C4-2B (cell line): ENCODE measurements around the gene CCDC90B.

ENCODE experiments used
- ZFX ChIP-seq: fragments of 450-650 bp; IDR thresholded peaks from 2 replicates; pipeline ENCODE4 v1.6.1; 2017
- TF ChIP-seq, protein P1 (sequence below): fragments of 450-650 bp; conservative IDR thresholded peaks from 2 replicates; pipeline ENCODE4 v1.5.1; 2017; ENCODE audit warnings: mild to moderate bottlenecking

DNA sequence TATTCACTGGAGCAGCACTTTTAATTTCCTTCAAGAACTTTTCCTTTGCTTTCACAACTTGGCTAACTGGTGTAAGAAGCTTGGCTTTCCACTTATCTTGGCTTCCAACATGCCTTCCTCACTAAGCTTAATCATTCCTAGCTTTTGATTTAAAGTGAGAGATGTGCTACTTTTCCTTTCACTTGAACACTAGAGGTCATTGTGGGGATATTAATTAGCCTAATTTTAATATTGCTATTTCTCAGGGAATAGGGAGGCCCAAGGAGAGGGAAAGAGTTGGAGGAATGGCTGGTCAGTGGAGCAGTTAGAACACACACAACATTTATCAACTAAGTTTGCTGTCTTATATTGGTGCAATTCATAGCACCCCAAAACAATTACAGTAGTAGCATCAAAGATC lies 24.6 kb upstream of the CCDC90B start:
- TF ChIP-seq, protein P1, sequence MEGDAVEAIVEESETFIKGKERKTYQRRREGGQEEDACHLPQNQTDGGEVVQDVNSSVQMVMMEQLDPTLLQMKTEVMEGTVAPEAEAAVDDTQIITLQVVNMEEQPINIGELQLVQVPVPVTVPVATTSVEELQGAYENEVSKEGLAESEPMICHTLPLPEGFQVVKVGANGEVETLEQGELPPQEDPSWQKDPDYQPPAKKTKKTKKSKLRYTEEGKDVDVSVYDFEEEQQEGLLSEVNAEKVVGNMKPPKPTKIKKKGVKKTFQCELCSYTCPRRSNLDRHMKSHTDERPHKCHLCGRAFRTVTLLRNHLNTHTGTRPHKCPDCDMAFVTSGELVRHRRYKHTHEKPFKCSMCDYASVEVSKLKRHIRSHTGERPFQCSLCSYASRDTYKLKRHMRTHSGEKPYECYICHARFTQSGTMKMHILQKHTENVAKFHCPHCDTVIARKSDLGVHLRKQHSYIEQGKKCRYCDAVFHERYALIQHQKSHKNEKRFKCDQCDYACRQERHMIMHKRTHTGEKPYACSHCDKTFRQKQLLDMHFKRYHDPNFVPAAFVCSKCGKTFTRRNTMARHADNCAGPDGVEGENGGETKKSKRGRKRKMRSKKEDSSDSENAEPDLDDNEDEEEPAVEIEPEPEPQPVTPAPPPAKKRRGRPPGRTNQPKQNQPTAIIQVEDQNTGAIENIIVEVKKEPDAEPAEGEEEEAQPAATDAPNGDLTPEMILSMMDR, result peak; percentile 47
- no peak for TF ChIP-seq ZFX
